Measurements from ENCODE around the gene RET. TPM values are rescaled to one million over a fixed set of nuclear protein-coding genes. Genes with fewer than 3 reads are reported as not detected.

RET gene
- polyA plus RNA-seq, 4 donors = 15.9 to 30.3 (median 22.8) TPM

DNA sequence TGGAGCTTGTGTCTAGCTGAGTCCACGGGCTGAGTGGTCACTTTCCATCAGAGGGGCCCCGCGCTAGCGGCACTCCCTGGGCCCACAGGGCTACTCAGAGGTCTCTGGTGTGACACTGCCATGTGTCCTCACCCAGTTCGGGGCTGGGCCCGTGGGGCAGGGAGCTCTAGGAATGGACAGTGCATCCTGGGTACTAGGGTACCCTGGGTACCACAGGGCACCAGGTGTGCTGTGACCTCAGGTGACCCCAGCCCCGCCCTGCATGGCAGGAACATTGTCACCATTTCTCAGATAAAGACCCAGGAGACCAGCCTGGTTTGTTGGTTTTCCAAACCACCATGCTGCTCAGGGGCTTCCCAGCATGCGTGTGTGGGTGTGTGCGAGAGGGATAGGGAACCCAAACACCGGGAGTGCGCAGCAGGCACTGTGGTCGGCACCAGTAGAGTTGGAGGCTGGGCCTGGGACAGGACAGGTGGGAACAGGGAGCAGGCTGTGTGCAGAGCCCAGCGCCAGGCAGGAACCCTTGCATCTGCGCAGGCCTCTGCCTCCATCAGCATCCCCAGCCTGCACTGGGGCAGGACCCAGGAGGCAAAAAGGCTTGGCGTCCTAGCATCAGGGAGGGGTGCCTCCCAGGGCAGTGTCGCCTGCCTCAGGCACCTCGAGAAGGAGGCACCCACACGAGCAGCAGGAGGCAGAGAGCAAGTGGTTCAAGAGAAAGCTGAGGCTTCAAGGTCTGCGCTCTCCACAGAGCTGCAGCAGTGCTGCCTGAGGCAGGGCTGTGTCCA, 42.0 kb downstream of the RET start:
- DNase-seq (ENCODE audit: low read depth in 4 of 4, low spot score in 2 of 4) = no peak

DNA sequence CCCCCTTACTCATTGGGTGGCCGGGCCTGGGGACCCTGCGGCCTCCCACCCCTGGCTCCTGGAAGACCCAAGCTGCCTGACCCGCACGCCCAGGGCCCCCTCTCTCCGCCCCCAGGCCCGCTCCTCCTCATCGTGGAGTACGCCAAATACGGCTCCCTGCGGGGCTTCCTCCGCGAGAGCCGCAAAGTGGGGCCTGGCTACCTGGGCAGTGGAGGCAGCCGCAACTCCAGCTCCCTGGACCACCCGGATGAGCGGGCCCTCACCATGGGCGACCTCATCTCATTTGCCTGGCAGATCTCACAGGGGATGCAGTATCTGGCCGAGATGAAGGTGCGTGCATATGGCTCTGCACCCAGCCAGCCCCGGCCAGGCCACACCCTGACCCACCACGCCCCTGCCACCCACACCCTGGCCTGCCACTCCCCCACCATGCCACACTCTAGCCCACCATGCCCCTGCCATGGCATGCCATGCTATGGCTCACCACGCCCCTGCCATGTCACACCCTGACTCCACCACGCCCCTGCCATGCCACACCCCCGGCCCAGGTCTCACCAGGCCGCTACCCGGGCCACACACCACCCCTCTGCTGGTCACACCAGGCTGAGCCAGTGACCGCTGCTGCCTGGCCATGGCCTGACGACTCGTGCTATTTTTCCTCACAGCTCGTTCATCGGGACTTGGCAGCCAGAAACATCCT, 42.7 kb downstream of the RET start:
- DNase-seq (ENCODE audit: low read depth in 4 of 4, low spot score in 2 of 4) = no peak

DNA sequence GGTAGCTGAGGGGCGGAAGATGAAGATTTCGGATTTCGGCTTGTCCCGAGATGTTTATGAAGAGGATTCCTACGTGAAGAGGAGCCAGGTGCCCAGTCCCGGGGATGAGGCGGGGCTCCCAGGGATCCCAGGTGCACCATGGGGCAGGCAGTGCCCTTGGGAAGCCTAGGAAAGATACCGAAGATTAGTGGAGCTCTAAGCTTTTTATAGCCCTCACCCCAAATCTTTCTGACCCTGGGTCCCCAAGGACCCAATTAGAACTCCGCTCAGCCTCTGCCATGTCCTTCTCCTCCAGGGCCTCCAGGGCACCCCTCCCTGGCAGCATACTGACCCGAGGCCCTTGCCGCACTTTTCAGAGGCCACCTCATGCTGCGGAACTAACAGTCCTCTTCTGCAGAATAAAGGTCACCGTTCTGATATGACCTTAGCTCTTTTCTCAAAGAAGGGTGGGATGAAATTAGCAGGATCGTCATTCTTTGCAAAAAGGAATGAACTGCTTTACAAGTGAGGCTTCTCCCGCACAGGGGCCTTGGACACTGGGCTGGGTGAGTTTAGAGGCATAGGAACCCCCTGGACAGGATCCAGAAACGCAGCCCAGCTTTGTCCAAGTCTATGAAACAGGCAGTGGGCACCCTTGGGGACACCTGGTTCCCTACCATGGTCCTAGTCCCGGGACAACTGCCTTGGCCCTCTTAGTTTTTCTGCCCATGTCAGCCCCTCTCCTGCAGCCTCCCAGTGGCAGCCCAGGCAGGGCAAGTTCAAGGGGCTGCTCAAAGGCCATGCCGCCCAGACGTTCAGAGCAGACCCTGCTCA, 43.5 kb downstream of the RET start:
- DNase-seq (ENCODE audit: low read depth in 4 of 4, low spot score in 2 of 4) = no peak

GRCh38 chr10:43120929-43121314, 44.1 kb downstream of the RET start:
- DNase-seq (ENCODE audit: low read depth in 4 of 4, low spot score in 2 of 4) = no peak

DNA sequence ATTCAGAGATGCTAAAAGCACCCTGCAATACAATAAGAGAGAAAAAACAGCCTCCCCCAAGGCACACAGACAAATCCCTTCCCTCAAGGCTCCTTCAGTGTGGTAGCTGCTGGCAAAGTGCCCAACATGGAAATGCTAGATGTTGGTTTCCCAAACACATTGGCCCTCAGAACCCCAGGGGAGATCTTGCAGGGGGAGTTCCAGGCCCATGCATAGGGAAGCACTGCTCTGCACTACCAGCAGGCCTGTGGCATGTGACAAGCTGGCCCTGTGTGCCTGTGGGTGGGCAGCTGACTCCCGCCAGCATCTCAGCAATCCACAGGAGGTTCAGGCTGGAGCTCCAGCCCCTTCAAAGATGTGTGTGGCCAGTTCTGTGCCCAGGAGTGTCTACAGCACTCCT, 44.6 kb downstream of the RET start:
- DNase-seq (ENCODE audit: low read depth in 4 of 4, low spot score in 2 of 4) = no peak

GRCh38 chr10:43122096-43122495, 45.2 kb downstream of the RET start:
- no peak for DNase-seq (ENCODE audit: low read depth in 4 of 4, low spot score in 2 of 4)

DNA sequence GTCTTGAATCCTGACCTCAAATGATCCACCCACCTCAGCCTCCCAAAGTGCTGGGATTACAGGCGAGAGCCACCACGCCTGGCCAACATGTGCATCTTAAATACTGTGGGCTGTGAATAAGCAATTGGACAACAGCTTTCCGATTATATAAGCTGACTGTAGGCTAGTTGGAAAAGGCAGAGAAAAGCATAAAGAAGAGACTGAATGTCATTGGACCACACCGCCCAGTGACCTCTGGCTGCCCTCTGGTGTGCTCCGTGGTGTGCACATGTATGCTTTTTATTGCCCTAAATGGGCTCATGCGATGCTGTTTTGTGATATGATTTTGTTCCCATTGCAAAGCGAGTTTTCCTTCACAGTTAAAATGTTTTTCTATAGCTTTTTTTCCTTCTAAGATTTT, 46.0 kb downstream of the RET start:
- no peak for DNase-seq (ENCODE audit: low read depth in 4 of 4, low spot score in 2 of 4)

- DNase-seq (ENCODE audit: low read depth in 4 of 4, low spot score in 2 of 4) = no peak
These were observed 46.7 kb downstream of the RET start for GRCh38 chr10:43123361-43124093.

DNA sequence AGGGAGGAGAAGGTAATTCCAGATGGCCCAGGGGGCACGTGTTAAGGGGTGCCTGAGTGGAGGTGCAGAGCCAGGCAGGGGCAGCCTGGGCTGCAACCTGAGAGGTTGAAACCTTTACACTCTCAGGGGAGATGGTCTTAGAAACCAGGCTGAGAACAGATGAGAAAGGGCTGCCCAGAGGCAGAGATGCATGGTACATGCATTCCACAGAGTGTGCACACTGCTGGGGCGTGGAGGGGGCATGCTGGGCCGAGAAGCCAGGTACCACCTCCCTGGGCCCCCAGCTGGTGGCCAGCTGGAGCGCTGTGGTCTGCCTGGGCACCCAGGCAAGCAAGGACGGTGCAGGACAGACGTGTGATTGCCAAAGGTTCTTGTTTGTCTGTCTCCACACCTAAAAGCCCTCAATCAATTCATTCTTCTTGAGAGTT, 47.2 kb downstream of the RET start:
- DNase-seq (ENCODE audit: low read depth in 4 of 4, low spot score in 2 of 4) = no peak

DNA sequence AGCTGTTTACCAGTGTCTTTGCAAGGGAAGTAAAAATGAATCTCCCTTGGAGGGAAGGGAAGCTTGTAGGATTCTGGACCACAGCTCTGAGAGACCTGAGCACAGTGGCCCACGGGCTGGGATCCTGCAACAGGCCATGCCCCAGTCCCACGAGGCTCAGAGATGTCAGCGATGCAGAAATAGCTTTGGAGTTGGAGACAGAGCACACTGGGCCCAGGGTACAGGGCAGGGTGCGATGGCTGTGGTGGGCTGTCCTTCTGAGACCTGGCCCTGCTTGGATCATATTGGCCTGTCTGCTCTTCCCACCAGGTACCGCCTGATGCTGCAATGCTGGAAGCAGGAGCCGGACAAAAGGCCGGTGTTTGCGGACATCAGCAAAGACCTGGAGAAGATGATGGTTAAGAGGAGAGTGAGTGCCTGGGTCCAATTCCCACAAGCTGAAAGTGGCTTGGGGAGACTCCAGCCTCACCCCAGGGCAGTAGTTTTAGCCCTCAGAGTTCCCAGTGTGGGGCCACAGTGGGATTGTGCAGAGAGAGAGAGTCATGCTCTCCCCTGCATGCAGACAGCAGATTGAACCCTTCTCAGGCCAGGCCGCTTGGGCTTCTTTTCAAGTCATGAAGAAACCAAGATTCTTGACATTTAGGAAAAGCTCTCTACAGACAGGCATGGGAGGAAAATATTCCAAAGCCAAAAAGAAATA, 47.9 kb downstream of the RET start:
- no peak for DNase-seq (ENCODE audit: low read depth in 4 of 4, low spot score in 2 of 4)

DNA sequence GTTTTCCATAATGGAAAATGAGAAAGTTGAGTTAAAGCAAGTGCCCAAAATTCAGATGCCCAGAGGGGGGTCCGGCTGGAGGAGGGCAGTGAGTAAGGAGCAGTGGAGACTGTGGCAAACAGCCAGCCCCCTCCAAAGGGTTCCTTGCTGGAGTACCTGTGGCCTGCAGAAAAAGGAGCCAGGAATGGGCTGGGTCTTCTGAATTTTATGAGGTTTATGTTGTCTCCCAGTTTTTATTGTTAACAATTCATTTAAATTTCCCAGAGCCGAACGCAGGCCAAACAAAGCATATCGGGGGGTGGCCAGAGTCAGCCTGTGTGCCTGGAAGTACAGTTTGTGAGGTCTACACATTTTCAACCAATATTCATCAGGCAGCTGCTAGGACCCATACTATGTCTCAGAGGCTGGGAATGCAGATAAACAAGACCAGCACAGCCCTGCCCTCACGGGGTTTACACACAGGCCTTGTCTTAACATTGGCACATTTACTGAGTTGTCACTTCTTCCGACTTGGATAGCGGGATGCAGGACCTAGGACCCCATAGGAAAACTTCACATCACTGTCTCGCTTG, 48.5 kb downstream of the RET start:
- no peak for DNase-seq (ENCODE audit: low read depth in 4 of 4, low spot score in 2 of 4)

DNA sequence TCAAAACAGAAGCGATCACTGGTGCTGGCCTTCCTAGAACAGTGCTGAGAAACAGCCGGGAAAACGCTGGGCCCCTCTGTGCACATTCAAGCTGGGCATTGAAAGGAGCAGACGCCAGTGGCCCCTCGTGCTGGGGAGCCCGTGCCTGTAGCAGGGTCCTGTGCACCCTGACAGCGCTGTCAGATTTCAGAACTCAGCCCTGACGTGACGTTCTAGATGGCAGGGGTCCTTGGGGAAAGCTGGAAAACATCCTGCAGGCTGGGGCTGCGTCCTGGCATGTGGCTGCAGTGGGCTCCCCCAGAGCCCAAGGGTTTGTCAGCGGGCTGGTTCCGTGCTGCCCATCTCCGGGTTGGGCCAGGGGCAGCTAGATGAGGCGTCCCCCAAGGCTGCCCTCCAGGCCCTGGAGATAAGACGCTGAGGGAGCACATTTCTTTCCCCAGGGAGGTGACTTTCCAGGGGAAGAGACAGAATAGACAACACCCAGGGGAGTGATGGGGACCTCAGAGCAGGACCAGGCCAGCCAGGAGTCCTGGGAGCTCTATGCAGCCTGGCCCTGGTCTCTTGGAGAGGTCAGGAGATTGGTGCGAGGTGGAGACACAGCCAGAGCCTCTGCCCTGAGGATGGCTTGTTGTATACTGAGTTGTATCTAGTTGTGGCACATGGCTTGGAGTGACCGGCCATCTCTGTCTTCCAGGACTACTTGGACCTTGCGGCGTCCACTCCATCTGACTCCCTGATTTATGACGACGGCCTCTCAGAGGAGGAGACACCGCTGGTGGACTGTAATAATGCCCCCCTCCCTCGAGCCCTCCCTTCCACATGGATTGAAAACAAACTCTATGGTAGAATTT, 49.2 kb downstream of the RET start:
- DNase-seq (ENCODE audit: low read depth in 4 of 4, low spot score in 2 of 4) = no peak

DNA sequence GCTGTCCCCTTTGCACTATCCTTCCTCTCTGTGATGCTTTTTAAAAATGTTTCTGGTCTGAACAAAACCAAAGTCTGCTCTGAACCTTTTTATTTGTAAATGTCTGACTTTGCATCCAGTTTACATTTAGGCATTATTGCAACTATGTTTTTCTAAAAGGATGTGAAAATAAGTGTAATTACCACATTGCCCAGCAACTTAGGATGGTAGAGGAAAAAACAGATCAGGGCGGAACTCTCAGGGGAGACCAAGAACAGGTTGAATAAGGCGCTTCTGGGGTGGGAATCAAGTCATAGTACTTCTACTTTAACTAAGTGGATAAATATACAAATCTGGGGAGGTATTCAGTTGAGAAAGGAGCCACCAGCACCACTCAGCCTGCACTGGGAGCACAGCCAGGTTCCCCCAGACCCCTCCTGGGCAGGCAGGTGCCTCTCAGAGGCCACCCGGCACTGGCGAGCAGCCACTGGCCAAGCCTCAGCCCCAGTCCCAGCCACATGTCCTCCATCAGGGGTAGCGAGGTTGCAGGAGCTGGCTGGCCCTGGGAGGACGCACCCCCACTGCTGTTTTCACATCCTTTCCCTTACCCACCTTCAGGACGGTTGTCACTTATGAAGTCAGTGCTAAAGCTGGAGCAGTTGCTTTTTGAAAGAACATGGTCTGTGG, 50.0 kb downstream of the RET start:
- no peak for DNase-seq (ENCODE audit: low read depth in 4 of 4, low spot score in 2 of 4)

DNA sequence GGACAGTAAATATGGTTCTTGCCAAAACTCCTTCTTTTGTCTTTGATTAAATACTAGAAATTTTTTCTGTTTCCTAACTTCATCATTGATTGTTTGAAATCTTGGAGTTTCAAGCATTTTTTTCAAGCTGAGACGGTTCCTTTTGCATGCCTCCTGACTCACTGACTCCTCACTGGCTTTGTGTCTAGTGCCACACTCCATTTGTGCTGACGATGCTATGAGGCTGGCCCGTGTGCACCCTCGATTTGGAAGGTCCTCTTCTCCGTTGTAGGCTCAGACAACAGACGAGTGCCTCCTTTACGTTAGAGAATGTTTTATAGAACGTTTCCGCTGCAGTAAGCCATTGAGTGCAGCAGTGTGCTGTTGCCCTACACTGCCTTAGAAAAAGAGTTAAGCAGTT, 50.6 kb downstream of the RET start:
- DNase-seq (ENCODE audit: low read depth in 4 of 4, low spot score in 2 of 4) = no peak

DNA sequence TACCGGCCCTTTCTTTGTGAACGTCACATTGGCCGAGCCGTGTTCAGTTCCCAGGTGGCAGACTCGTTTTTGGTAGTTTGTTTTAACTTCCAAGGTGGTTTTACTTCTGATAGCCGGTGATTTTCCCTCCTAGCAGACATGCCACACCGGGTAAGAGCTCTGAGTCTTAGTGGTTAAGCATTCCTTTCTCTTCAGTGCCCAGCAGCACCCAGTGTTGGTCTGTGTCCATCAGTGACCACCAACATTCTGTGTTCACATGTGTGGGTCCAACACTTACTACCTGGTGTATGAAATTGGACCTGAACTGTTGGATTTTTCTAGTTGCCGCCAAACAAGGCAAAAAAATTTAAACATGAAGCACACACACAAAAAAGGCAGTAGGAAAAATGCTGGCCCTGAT, 51.5 kb downstream of the RET start:
- no peak for DNase-seq (ENCODE audit: low read depth in 4 of 4, low spot score in 2 of 4)

DNA sequence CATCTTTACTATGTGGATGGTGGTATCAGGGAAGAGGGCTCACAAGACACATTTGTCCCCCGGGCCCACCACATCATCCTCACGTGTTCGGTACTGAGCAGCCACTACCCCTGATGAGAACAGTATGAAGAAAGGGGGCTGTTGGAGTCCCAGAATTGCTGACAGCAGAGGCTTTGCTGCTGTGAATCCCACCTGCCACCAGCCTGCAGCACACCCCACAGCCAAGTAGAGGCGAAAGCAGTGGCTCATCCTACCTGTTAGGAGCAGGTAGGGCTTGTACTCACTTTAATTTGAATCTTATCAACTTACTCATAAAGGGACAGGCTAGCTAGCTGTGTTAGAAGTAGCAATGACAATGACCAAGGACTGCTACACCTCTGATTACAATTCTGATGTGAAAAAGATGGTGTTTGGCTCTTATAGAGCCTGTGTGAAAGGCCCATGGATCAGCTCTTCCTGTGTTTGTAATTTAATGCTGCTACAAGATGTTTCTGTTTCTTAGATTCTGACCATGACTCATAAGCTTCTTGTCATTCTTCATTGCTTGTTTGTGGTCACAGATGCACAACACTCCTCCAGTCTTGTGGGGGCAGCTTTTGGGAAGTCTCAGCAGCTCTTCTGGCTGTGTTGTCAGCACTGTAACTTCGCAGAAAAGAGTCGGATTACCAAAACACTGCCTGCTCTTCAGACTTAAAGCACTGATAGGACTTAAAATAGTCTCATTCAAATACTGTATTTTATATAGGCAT, 52.3 kb downstream of the RET start:
- no peak for DNase-seq (ENCODE audit: low read depth in 4 of 4, low spot score in 2 of 4)

GRCh38 chr10:43130770-43131171, 53.9 kb downstream of the RET start:
- DNase-seq (ENCODE audit: low read depth in 4 of 4, low spot score in 2 of 4) = no peak

- DNase-seq (ENCODE audit: low read depth in 4 of 4, low spot score in 2 of 4) = no peak
These were observed 54.4 kb downstream of the RET start for GRCh38 chr10:43131256-43131655.

Data from left renal cortex interstitium (tissue), 4 donors.